HepG2 (cell line): ENCODE data around the gene NFATC1. TPM values are rescaled to one million over a fixed set of nuclear protein-coding genes. Genes with fewer than 3 reads are reported as not detected.

Experiments
- ATAC-seq: fragments of 200-7000 bp; cut with Tn5 transposase; 3 replicates; pipeline ENCODE4 v1.9.1; 2020; ENCODE audit warnings: mild to moderate bottlenecking, moderate library complexity
- BruUV-seq: library from RNA; stranded (reverse); fragments of 400-500 nt; replicated peaks from 2 replicates; lab custom pipeline; 2021; lab: Mats Ljungman, UMichigan
- CTCF ChIA-PET: fragments of 300-600 bp; formaldehyde crosslinking; extraction: SDS; loops from one replicate; lab custom pipeline; 2021; ENCODE audit warnings: low total read pairs, inconsistent platforms, low intra/inter-chr PET ratio; lab: Yijun Ruan, JAX
- POLR2A ChIA-PET: fragments of 350-600 bp; sonication (Branson Sonifier 250); formaldehyde crosslinking; loops from one replicate; lab custom pipeline; 2020; ENCODE audit warnings: antibody characterized with exemption, inconsistent platforms; lab: Yijun Ruan, JAX
- DNase-seq: peaks from one replicate; pipeline ENCODE4 v3.0.0-alpha.2; 2015; ENCODE audit warnings: low spot score
- FAIRE-seq: peaks from 3 replicates; lab custom pipeline; 2011; peaks lifted over from hg19 to GRCh38; lab: Jason Lieb, UNC
- H2AFZ ChIP-seq: one replicate; pipeline ENCODE4 v1.6.1; 2011; ENCODE audit warnings: low read length, inconsistent platforms
- H3K27ac ChIP-seq: fragments of 300-600 bp; 3 replicates; pipeline ENCODE4 v1.8.0; 2011; ENCODE audit warnings: mixed run types, mild to moderate bottlenecking, mixed read lengths, low read length, inconsistent platforms; ENCODE audit not compliant: insufficient read depth; ENCODE audit errors: extremely low read length
- H3K27me3 ChIP-seq, 2 experiments: fragments of 200-600 bp in 1 of 2; 2 replicates in 1 of 2; 3 replicates in 1 of 2; pipeline versions ENCODE4 v1.6.0 to v1.8.0; 2011; ENCODE audit warnings: low read length in 2 of 2, mild to moderate bottlenecking in 2 of 2, moderate library complexity in 2 of 2, inconsistent platforms in 1 of 2; ENCODE audit not compliant: insufficient read depth in 2 of 2, control insufficient read depth in 1 of 2
- H3K36me3 ChIP-seq, 2 experiments: fragments of 200-600 bp in 1 of 2; replicated peaks in 1 of 2; 2 replicates in 1 of 2; 3 replicates in 1 of 2; pipeline versions ENCODE4 v1.5.1 to v1.8.0; 2011; ENCODE audit warnings: low read length in 2 of 2, inconsistent platforms in 1 of 2; ENCODE audit not compliant: insufficient read depth in 2 of 2, control insufficient read depth in 1 of 2
- H3K4me1 ChIP-seq: 2 replicates; pipeline ENCODE4 v1.5.1; 2012; ENCODE audit warnings: low read length, inconsistent platforms; ENCODE audit not compliant: insufficient read depth
- H3K4me2 ChIP-seq: 2 replicates; pipeline ENCODE4 v1.6.0; 2011; ENCODE audit warnings: low read depth, low read length, inconsistent platforms
- H3K4me3 ChIP-seq, 3 experiments: fragments of 200-600 bp in 1 of 3; sonication (generic), shearing (Covaris generic) in 1 of 3; replicated peaks in 1 of 3; 2 replicates each; pipeline ENCODE4 v1.5.1; 2011 to 2016; ENCODE audit warnings: low read length in 3 of 3, inconsistent platforms in 2 of 3, low read depth in 2 of 3, mild to moderate bottlenecking in 2 of 3, control low read depth in 1 of 3, mixed read lengths in 1 of 3; ENCODE audit not compliant: insufficient read depth in 1 of 3
- H3K79me2 ChIP-seq: one replicate; pipeline ENCODE4 v1.6.1; 2011; ENCODE audit warnings: low read length, inconsistent platforms; ENCODE audit not compliant: insufficient read depth
- H3K9ac ChIP-seq: 2 replicates; pipeline ENCODE4 v1.6.0; 2011; ENCODE audit warnings: mild to moderate bottlenecking, low read depth, low read length, inconsistent platforms; ENCODE audit not compliant: insufficient read depth
- H3K9me3 ChIP-seq: 2 replicates; pipeline ENCODE4 v1.5.1; 2012; ENCODE audit warnings: mild to moderate bottlenecking, low read length
- H4K20me1 ChIP-seq: 2 replicates; pipeline ENCODE4 v1.6.0; 2011; ENCODE audit warnings: inconsistent platforms, mild to moderate bottlenecking, low read length, moderate library complexity; ENCODE audit not compliant: insufficient read depth
- FOXP1 ChIP-seq, 2 experiments: fragments of 450-650 bp in 1 of 2; IDR thresholded peaks; 2 replicates each; pipeline ENCODE4 v1.6.1; 2017 to 2018; ENCODE audit warnings: antibody characterized with exemption in 1 of 2
- FOXP4 ChIP-seq: sonication (generic); formaldehyde crosslinking; IDR thresholded peaks from 2 replicates; pipeline ENCODE4 v1.4.0; 2020; ENCODE audit warnings: missing genetic modification reagents
- GZF1 ChIP-seq: sonication (generic); formaldehyde crosslinking; IDR thresholded peaks from 2 replicates; pipeline ENCODE4 v1.5.1; 2020; ENCODE audit warnings: mild to moderate bottlenecking, missing genetic modification reagents
- MNT ChIP-seq: fragments of 450-650 bp; IDR thresholded peaks from 2 replicates; pipeline ENCODE4 v1.6.1; 2016
- WGBS: methylation state at CpG from one replicate; pipeline ENCODE4 v1.1.6; 2017; ENCODE audit warnings: low lambda C conversion rate; 5-methylcytosine and 5-hydroxymethylcytosine counted together
- in situ Hi-C: cut with HindIII; loops from 2 replicates; pipeline ENCODE4 v1.10.0; 2017; ENCODE audit warnings: low pct_unique_long_range_greater_than_20kb; ENCODE audit not compliant: extremely low pct_ligation_motif_present
- intact Hi-C: fragments of 100-400 bp; cut with micrococcal nuclease; formaldehyde crosslinking; loops from one replicate; pipeline ENCODE4 v1.10.0; 2022; ENCODE audit not compliant: unreplicated experiment
- polyA plus RNA-seq, 8 experiments: library from polyadenylated mRNA; depleted of rRNA in 3 of 8; stranded (reverse) in 7 of 8; unstranded in 1 of 8; fragments of >200 nt; fragmentation: Illumina TruSeq in 4 of 8; extraction: Trizol in 4 of 8; gene quantifications; 2 replicates each; pipeline versions ENCODE4 v1.2.1 to v1.2.3, GENCODE V29; 2011 to 2016; ENCODE audit warnings: low read depth in 4 of 8, missing spikeins in 1 of 8, mixed read lengths in 1 of 8; ENCODE audit not compliant: insufficient read depth in 1 of 8
- total RNA-seq, 5 experiments: library from RNA; depleted of rRNA; stranded (reverse); fragments of >200 nt; fragmentation: Illumina TruSeq; extraction: Trizol; gene quantifications; 2 replicates each; pipeline ENCODE4 v1.2.3, GENCODE V29; 2016; ENCODE audit warnings: low read depth in 1 of 5

The NFATC1 gene
- total and polyA plus RNA-seq, 2 of the 13 experiments (the other 11 are each of a cell fraction or from before 2014, with no cell fraction given) = not detected

DNA sequence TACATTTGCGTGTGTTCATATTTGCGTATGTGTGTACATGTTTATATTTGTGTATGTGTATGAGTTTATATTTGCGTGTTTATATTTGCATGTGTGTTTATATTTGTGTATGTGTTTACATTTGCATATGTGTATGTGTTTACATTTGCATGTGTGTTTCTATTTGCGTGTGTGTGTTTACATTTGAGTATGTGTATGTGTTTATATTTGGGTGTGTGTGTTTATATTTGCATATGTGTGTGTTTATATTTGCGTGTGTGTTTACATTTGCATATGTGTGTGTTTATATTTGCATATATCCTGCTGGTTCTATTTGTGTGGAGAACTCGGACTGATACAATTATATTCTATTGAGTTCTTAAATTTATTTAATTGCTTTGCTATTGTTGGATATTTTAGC, 168.7 kb downstream of the NFATC1 start:
- Histone ChIP-seq H3K9me3 (no peaks in the 10 kb centered on the region), H3K4me3 (no peak overlapping the region), H3K79me2 (no peaks in the 10 kb centered on the region), H3K27me3 (peaks cover 4 to 20% of the 10 kb centered on the region in 2 experiments; a peak in 3 of 5 replicates), H3K4me1 (no peaks in the 10 kb centered on the region), H3K27ac (no peak overlapping the region), H3K9ac (no peak overlapping the region), H3K4me2 (no peak overlapping the region), H2AFZ (no peak overlapping the region), H4K20me1 (0 out of 2 replicates have a peak, but pooled peaks cover under 1% of the 10 kb centered on the region), H3K36me3 (no peaks in the 10 kb centered on the region)
- CTCF ChIA-PET = no interaction called here
- no TSS peak for BruUV-seq
- 42% methylated on average over 6 of the region's 6 CpGs for WGBS
- in situ Hi-C loops (no loop called here), intact Hi-C loops (no loop called here)
- TF ChIP-seq FOXP4 (peak; percentile 28; the same call in 1 of the 2 replicates), FOXP1 (IDR thresholded peaks at IDR 0.05) (peak; percentile 93), FOXP1 (CRISPR knock-in tag; IDR thresholded peaks at IDR 0.05) (peak; percentile 32; the same call in 1 of the 2 replicates), GZF1 (CRISPR knock-in tag) (no peak), MNT (0 out of 2 replicates have a peak, but pooled peaks have one; percentile 14)
- DNase-seq = no peak
- POLR2A ChIA-PET = no interaction called here
- no peak for FAIRE-seq
- no peak for ATAC-seq
